GM12801 (cell line): ENCODE results near the gene TMEM231.

Source experiments
- CTCF ChIP-seq: IDR thresholded peaks from one replicate; pipeline ENCODE4 v1.5.1; 2011; ENCODE audit warnings: control low read depth; ENCODE audit not compliant: insufficient read length; ENCODE audit errors: extremely low read depth

TMEM231 gene

GRCh38 chr16:75589306-75589705 is 33.3 kb upstream of the TMEM231 start:
- TF ChIP-seq CTCF: no peak

- TF ChIP-seq CTCF: no peak
Observed at GRCh38 chr16:75588716-75589115, 32.7 kb upstream of the TMEM231 start.

- TF ChIP-seq CTCF: no peak
Observed at GRCh38 chr16:75584108-75584507, 28.1 kb upstream of the TMEM231 start.

- no peak for TF ChIP-seq CTCF
Observed at GRCh38 chr16:75579281-75579834, 23.3 kb upstream of the TMEM231 start.

- no peak for TF ChIP-seq CTCF
Observed at GRCh38 chr16:75578725-75579124, 22.7 kb upstream of the TMEM231 start.

- no peak for TF ChIP-seq CTCF
Observed at GRCh38 chr16:75578212-75578611, 22.2 kb upstream of the TMEM231 start.

- no peak for TF ChIP-seq CTCF
Observed at GRCh38 chr16:75576384-75576811, 20.3 kb upstream of the TMEM231 start.
